ENCODE data around the gene LRRC74B. TPM values are rescaled to one million over a fixed set of nuclear protein-coding genes. Genes with fewer than 3 reads are reported as not detected.
"Not testable (repeated sequence)": the region's sequence is repeated elsewhere in the genome, so short reads cannot be mapped to it uniquely, and the experiment has no call there.

The LRRC74B gene
- polyA plus RNA-seq, 3 donors, result not detected

DNA sequence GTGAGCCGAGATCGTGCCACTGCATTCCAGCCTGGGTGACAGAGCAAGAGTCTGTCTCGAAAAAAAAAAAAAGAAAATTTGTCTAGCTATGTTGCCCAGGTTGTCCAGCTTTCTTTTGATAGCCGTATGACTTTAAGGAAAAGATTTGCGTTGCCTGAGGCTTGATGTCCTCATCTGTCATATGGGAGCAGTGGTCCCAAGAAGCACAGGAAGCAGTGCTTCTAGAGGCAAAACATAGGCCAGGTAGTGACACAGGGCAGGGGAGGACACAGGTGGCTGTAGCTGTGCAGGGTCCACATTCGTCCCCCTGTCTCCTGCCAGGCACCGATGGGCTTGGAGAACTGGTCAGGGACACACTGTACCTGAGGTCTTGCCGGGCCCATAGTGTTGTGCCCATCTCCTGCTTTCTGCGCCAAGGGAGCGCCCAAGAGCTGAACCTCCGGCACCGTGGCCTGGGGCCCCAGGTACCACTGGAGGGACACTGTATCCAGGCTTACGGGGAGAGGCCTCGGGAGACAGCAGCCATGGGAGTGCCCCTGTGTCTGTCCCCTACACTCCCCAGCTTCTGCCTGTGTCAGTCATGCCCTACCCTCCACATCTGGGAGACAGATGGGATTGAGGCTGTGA is 1.4 kb downstream of the LRRC74B start:
- Mint-ChIP-seq H3K9me3 (peaks cover 0 to 3% (median 0%) of the 10 kb centered on the region in 7 donors), H3K27me3 (ENCODE audit: low read depth in 3 of 3) (peaks cover 17 to 21% (median 17%) of the 10 kb centered on the region in 3 donors), H3K36me3 (no peaks in the 10 kb centered on the region), H3K27ac (peak overlapping the region in 1 of 7 donors; percentile 23), H3K4me3 (no peak overlapping the region), H3K4me1 (peaks cover 24% of the 10 kb centered on the region)
- Histone ChIP-seq H3K9me3 (replicated peaks in 1 of 2; ENCODE audit: control insufficient read depth in 1 of 2, insufficient read depth in 1 of 2, low read length in 2 of 2) (no peaks in the 10 kb centered on the region), H3K27me3 (ENCODE audit: control insufficient read depth in 2 of 2, insufficient read depth in 2 of 2, low read length in 2 of 2) (peaks cover 0 to 5% of the 10 kb centered on the region in 2 donors), H3K27ac (ENCODE audit: low read depth in 1 of 2, low read length in 2 of 2) (no peak overlapping the region), H3K36me3 (replicated peaks in 1 of 2; ENCODE audit: control insufficient read depth in 1 of 2, insufficient read depth in 2 of 2, low read length in 2 of 2) (no peaks in the 10 kb centered on the region), H3K79me2 (ENCODE audit: insufficient read depth, low read length) (no peaks in the 10 kb centered on the region), H3K4me2 (replicated peaks; ENCODE audit: extremely low read depth, low read length, poor library complexity, severe bottlenecking) (no peak overlapping the region), H3K9ac (ENCODE audit: insufficient read depth, low read length, poor library complexity, severe bottlenecking) (no peak overlapping the region), H4K20me1 (ENCODE audit: insufficient read depth, low read length) (no peaks in the 10 kb centered on the region), H3K4me3 (replicated peaks in 1 of 3; ENCODE audit: low read depth in 2 of 3, low read length in 3 of 3) (no peak overlapping the region), H2AFZ (ENCODE audit: insufficient read depth, low read depth, low read length, poor library complexity, severe bottlenecking) (no peak overlapping the region), H3K4me1 (ENCODE audit: control insufficient read depth in 1 of 2, insufficient read depth in 2 of 2, low read length in 2 of 2) (peaks cover 14 to 21% of the 10 kb centered on the region in 2 donors)
- 95% methylated on average over 12 of the region's 14 CpGs for WGBS (ENCODE audit: insufficient coverage)
- no peak for DNase-seq
- intact Hi-C loops (cut with micrococcal nuclease), result loop anchor here in 1 of 2 donors (10.0 kb wide), 1 partner anchor 62 kb away; the partner anchor contains the start of gene LZTR1
- TF ChIP-seq, protein P1, sequence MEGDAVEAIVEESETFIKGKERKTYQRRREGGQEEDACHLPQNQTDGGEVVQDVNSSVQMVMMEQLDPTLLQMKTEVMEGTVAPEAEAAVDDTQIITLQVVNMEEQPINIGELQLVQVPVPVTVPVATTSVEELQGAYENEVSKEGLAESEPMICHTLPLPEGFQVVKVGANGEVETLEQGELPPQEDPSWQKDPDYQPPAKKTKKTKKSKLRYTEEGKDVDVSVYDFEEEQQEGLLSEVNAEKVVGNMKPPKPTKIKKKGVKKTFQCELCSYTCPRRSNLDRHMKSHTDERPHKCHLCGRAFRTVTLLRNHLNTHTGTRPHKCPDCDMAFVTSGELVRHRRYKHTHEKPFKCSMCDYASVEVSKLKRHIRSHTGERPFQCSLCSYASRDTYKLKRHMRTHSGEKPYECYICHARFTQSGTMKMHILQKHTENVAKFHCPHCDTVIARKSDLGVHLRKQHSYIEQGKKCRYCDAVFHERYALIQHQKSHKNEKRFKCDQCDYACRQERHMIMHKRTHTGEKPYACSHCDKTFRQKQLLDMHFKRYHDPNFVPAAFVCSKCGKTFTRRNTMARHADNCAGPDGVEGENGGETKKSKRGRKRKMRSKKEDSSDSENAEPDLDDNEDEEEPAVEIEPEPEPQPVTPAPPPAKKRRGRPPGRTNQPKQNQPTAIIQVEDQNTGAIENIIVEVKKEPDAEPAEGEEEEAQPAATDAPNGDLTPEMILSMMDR (IDR thresholded peaks at IDR 0.05), result no peak

DNA sequence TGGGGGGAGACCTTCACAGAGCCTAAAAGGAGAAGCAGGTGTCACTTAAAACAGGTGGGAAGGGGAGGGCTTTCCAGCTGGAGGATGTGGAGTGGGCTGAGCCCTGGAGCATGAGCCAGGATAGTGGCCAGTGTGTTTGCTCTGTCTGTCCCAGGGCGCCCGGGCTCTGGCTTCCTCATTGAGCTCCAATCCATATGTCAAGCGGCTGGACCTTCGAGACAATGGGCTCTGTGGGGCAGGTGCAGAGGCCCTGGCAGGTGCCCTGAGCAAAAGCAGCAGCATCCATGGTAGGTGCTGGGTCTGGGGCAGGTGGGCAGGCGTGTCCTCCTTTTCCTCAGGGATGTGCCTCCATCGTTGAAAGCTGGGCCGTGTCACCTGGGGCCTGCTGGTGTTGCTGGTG is 2.0 kb downstream of the LRRC74B start:
- H3K4me2 ChIP-seq (replicated peaks; ENCODE audit: extremely low read depth, low read length, poor library complexity, severe bottlenecking), result no peak overlapping the region
- H3K27ac Mint-ChIP-seq, result no peak overlapping the region
- peaks cover 0 to 3% (median 0%) of the 10 kb centered on the region in 7 donors for H3K9me3 Mint-ChIP-seq
- H3K27me3 Mint-ChIP-seq (ENCODE audit: low read depth in 3 of 3), result peaks cover 17 to 21% (median 17%) of the 10 kb centered on the region in 3 donors
- H3K36me3 ChIP-seq (replicated peaks in 1 of 2; ENCODE audit: control insufficient read depth in 1 of 2, insufficient read depth in 2 of 2, low read length in 2 of 2), result no peaks in the 10 kb centered on the region
- H3K79me2 ChIP-seq (ENCODE audit: insufficient read depth, low read length), result no peaks in the 10 kb centered on the region
- H3K36me3 Mint-ChIP-seq, result no peaks in the 10 kb centered on the region
- H3K9me3 ChIP-seq (replicated peaks in 1 of 2; ENCODE audit: control insufficient read depth in 1 of 2, insufficient read depth in 1 of 2, low read length in 2 of 2), result no peaks in the 10 kb centered on the region
- H2AFZ ChIP-seq (ENCODE audit: insufficient read depth, low read depth, low read length, poor library complexity, severe bottlenecking), result no peak overlapping the region
- H3K4me3 ChIP-seq (replicated peaks in 1 of 3; ENCODE audit: low read depth in 2 of 3, low read length in 3 of 3), result no peak overlapping the region
- WGBS (ENCODE audit: insufficient coverage), result 94% methylated on average over 4 of the region's 7 CpGs
- intact Hi-C loops (cut with micrococcal nuclease), result loop anchor here in 1 of 2 donors (10.0 kb wide), 1 partner anchor 63 kb away; the partner anchor contains the start of gene LZTR1
- H3K27me3 ChIP-seq (ENCODE audit: control insufficient read depth in 2 of 2, insufficient read depth in 2 of 2, low read length in 2 of 2), result peaks cover 0 to 5% of the 10 kb centered on the region in 2 donors
- H3K4me1 ChIP-seq (ENCODE audit: control insufficient read depth in 1 of 2, insufficient read depth in 2 of 2, low read length in 2 of 2), result peaks cover 14 to 21% of the 10 kb centered on the region in 2 donors
- peaks cover 24% of the 10 kb centered on the region for H3K4me1 Mint-ChIP-seq
- H4K20me1 ChIP-seq (ENCODE audit: insufficient read depth, low read length), result no peaks in the 10 kb centered on the region
- H3K4me3 Mint-ChIP-seq, result no peak overlapping the region
- no peak overlapping the region for H3K27ac ChIP-seq (ENCODE audit: low read depth in 1 of 2, low read length in 2 of 2)
- TF ChIP-seq, protein P1 (IDR thresholded peaks at IDR 0.05), result no peak
- no peak for DNase-seq
- H3K9ac ChIP-seq (ENCODE audit: insufficient read depth, low read length, poor library complexity, severe bottlenecking), result no peak overlapping the region

DNA sequence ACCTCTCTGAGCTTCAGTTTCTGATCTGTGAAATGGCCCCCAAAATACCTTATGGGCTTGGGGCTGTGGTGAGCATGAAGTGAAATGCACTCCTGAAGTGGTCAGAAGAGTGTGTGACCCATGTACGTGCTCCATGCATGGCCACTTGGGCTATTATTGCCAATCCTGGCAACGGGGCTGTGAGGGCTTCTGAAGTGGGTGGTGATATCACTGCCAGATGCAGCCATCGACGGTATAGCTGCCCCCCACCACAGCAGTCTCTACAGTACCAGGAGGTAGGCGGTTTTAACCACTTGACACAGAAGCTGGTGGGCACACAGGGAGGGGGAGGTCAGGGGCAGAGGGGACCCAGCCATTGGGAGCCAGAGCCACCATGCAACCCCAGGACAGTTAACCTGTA is 2.7 kb downstream of the LRRC74B start:
- not testable (repeated sequence) for H3K79me2 ChIP-seq (ENCODE audit: insufficient read depth, low read length); H3K27ac Mint-ChIP-seq; DNase-seq; H3K36me3 ChIP-seq (replicated peaks in 1 of 2; ENCODE audit: control insufficient read depth in 1 of 2, insufficient read depth in 2 of 2, low read length in 2 of 2); H3K9me3 ChIP-seq (replicated peaks in 1 of 2; ENCODE audit: control insufficient read depth in 1 of 2, insufficient read depth in 1 of 2, low read length in 2 of 2); H4K20me1 ChIP-seq (ENCODE audit: insufficient read depth, low read length); H3K4me3 ChIP-seq (replicated peaks in 1 of 3; ENCODE audit: low read depth in 2 of 3, low read length in 3 of 3); H3K36me3 Mint-ChIP-seq; H3K27me3 ChIP-seq (ENCODE audit: control insufficient read depth in 2 of 2, insufficient read depth in 2 of 2, low read length in 2 of 2); H2AFZ ChIP-seq (ENCODE audit: insufficient read depth, low read depth, low read length, poor library complexity, severe bottlenecking); H3K4me2 ChIP-seq (replicated peaks; ENCODE audit: extremely low read depth, low read length, poor library complexity, severe bottlenecking); H3K27ac ChIP-seq (ENCODE audit: low read depth in 1 of 2, low read length in 2 of 2); H3K9me3 Mint-ChIP-seq; H3K9ac ChIP-seq (ENCODE audit: insufficient read depth, low read length, poor library complexity, severe bottlenecking); H3K4me3 Mint-ChIP-seq
- WGBS (ENCODE audit: insufficient coverage), result 100% methylated on average over 1 of the region's 5 CpGs
- intact Hi-C loops (cut with micrococcal nuclease), result loop anchor here in 1 of 2 donors (10.0 kb wide), 1 partner anchor 64 kb away; the partner anchor contains the start of gene LZTR1
- peaks cover 14 to 21% of the 10 kb centered on the region in 2 donors for H3K4me1 ChIP-seq (ENCODE audit: control insufficient read depth in 1 of 2, insufficient read depth in 2 of 2, low read length in 2 of 2)
- Mint-ChIP-seq H3K27me3 (ENCODE audit: low read depth in 3 of 3) (peaks cover 17 to 20% (median 17%) of the 10 kb centered on the region in 3 donors), H3K4me1 (peaks cover 21% of the 10 kb centered on the region)

Measured in CD14-positive monocyte (primary cell).